ENCODE measurements around the gene ZNF346.

The ZNF346 gene

DNA sequence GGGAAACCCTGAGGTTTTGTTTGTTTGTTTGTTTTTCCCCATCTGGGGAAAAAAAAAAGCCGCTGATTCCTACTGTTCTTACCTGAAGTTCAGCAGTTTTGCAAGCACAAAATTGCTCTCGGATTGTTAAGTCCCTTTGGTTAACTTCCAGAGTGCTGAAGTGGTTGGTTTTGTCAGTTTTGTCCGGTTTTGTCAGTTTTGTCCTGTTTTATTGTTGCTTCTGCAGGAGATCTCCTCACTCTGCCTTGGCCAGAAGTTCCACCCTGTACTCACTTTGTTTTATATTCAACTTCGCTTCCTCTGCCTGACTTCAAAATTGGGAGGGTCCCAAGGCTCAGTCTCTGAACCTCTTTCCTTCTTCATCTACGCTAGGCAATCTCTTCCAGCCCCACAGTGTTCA lies 14.4 kb downstream of the ZNF346 start:
- Histone ChIP-seq H3K36me3 (ENCODE audit: insufficient read depth) (no peaks in the 10 kb centered on the region), H3K79me2 (ENCODE audit: insufficient read depth, low read depth) (no peaks in the 10 kb centered on the region; the same call in 1 of the 2 replicates), H4K20me1 (ENCODE audit: insufficient read depth) (no peaks in the 10 kb centered on the region), H2AFZ (ENCODE audit: low read depth) (no peak overlapping the region), H3K27me3 (ENCODE audit: insufficient read depth, low read depth) (no peaks in the 10 kb centered on the region), H3K27ac (no peak overlapping the region), H3K9ac (no peak overlapping the region), H3K4me2 (no peak overlapping the region), H3K4me3 (IDR thresholded peaks at IDR 0.05; ENCODE audit: insufficient read depth, low read depth, low read length) (no peak overlapping the region), H3K4me1 (ENCODE audit: low read depth, poor library complexity, severe bottlenecking) (peaks cover 9% of the 10 kb centered on the region)
- TF ChIP-seq, protein P1, sequence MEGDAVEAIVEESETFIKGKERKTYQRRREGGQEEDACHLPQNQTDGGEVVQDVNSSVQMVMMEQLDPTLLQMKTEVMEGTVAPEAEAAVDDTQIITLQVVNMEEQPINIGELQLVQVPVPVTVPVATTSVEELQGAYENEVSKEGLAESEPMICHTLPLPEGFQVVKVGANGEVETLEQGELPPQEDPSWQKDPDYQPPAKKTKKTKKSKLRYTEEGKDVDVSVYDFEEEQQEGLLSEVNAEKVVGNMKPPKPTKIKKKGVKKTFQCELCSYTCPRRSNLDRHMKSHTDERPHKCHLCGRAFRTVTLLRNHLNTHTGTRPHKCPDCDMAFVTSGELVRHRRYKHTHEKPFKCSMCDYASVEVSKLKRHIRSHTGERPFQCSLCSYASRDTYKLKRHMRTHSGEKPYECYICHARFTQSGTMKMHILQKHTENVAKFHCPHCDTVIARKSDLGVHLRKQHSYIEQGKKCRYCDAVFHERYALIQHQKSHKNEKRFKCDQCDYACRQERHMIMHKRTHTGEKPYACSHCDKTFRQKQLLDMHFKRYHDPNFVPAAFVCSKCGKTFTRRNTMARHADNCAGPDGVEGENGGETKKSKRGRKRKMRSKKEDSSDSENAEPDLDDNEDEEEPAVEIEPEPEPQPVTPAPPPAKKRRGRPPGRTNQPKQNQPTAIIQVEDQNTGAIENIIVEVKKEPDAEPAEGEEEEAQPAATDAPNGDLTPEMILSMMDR (conservative IDR thresholded peaks at IDR 0.05; ENCODE audit: low read depth, low read length): no peak

DNA sequence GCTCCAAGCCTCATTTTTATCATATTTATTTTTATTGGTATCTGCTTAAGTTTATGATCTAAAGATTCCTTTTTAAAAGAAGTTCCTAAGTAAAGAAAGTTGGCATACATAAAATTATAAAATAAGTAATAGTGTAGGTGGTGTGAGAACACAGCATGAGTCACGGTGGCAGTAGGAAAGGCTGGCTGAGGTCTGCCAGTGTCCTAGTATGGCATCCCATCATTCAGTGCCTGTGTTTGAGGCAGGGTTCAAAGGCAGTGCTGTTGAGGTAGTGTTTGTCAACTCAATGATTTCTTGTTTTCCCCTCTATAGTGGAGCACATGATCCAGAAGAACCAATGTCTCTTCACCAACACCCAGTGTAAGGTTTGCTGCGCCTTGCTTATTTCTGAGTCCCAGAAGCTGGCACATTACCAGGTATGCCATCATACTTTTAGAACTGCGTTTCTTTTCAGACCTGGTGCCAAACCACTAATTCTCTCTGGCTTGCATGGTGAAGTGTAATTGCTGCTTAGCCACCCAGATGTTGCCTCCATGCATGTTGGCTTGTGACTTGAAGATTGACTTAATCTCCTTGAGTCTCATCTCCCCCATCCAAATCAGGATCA lies 18.4 kb downstream of the ZNF346 start:
- no peaks in the 10 kb centered on the region for H4K20me1 ChIP-seq (ENCODE audit: insufficient read depth)
- H3K27me3 ChIP-seq (ENCODE audit: insufficient read depth, low read depth): no peaks in the 10 kb centered on the region
- no peaks in the 10 kb centered on the region for H3K79me2 ChIP-seq (ENCODE audit: insufficient read depth, low read depth)
- H3K4me1 ChIP-seq (ENCODE audit: low read depth, poor library complexity, severe bottlenecking): peaks cover 7% of the 10 kb centered on the region
- no peak overlapping the region for H3K27ac ChIP-seq
- no peak overlapping the region for H2AFZ ChIP-seq (ENCODE audit: low read depth)
- no peak overlapping the region for H3K4me2 ChIP-seq
- no peak overlapping the region for H3K9ac ChIP-seq
- TF ChIP-seq, protein P1 (conservative IDR thresholded peaks at IDR 0.05; ENCODE audit: low read depth, low read length): no peak
- H3K36me3 ChIP-seq (ENCODE audit: insufficient read depth): no peaks in the 10 kb centered on the region
- H3K4me3 ChIP-seq (IDR thresholded peaks at IDR 0.05; ENCODE audit: insufficient read depth, low read depth, low read length): no peak overlapping the region

DNA sequence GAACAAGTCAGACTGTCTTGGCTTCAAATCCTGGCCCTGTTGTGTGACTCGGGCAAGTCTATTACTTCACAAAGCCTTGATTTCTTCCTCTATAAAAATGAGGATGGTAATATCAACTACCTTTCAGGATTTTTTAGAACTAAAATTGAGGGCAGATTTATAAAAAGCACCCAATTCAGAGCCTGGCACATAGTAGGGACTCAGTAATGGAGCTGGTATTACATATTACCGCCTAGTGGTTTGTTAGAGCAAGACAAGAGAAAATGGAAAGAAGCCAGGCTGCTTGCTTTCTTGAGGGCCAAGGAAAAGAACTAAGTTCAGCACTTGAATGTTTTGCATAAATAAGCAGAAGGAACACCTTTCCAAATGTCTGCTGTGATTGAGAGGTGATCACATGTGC lies 19.4 kb downstream of the ZNF346 start:
- Histone ChIP-seq H2AFZ (ENCODE audit: low read depth) (no peak overlapping the region), H3K4me3 (IDR thresholded peaks at IDR 0.05; ENCODE audit: insufficient read depth, low read depth, low read length) (no peak overlapping the region), H4K20me1 (ENCODE audit: insufficient read depth) (no peaks in the 10 kb centered on the region), H3K4me1 (ENCODE audit: low read depth, poor library complexity, severe bottlenecking) (no peaks in the 10 kb centered on the region), H3K79me2 (ENCODE audit: insufficient read depth, low read depth) (no peaks in the 10 kb centered on the region), H3K36me3 (ENCODE audit: insufficient read depth) (no peaks in the 10 kb centered on the region), H3K27me3 (ENCODE audit: insufficient read depth, low read depth) (no peaks in the 10 kb centered on the region), H3K27ac (no peak overlapping the region), H3K9ac (no peak overlapping the region), H3K4me2 (no peak overlapping the region)
- TF ChIP-seq, protein P1 (conservative IDR thresholded peaks at IDR 0.05; ENCODE audit: low read depth, low read length): no peak

DNA sequence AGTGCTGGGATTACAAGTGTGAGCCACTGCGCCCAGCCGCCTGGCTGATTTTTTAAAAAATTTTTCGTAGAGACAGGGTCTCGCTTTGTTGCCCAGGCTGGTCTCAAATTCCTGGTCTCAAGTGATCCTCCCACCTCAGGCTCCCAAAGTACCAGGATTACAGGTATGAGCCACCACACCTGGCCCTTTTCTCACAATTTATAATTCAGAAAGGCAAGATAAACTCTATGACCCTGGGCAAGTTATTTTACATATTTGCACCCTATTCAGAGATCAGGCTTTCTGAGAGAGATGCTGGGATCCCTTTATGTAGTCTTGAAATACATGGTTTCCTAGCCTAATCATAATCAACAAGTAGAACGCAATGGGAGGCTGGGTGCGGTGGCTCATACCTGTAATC lies 20.6 kb downstream of the ZNF346 start:
- no peaks in the 10 kb centered on the region for H3K4me1 ChIP-seq (ENCODE audit: low read depth, poor library complexity, severe bottlenecking)
- no peak overlapping the region for H3K4me3 ChIP-seq (IDR thresholded peaks at IDR 0.05; ENCODE audit: insufficient read depth, low read depth, low read length)
- no peak overlapping the region for H3K4me2 ChIP-seq
- no peak overlapping the region for H3K27ac ChIP-seq
- TF ChIP-seq, protein P1 (conservative IDR thresholded peaks at IDR 0.05; ENCODE audit: low read depth, low read length): no peak
- H3K36me3 ChIP-seq (ENCODE audit: insufficient read depth): no peaks in the 10 kb centered on the region
- H3K79me2 ChIP-seq (ENCODE audit: insufficient read depth, low read depth): no peaks in the 10 kb centered on the region
- H3K9ac ChIP-seq: no peak overlapping the region
- no peak overlapping the region for H2AFZ ChIP-seq (ENCODE audit: low read depth)
- H3K27me3 ChIP-seq (ENCODE audit: insufficient read depth, low read depth): no peaks in the 10 kb centered on the region
- no peaks in the 10 kb centered on the region for H4K20me1 ChIP-seq (ENCODE audit: insufficient read depth)

All from KMS-11 (cell line).